CD4-positive, alpha-beta T cell treated with Interleukin-4 for 1 hour (primary cell): ENCODE data around the gene TTC6.

Experiments
- DNase-seq, 2 donors: peaks; one replicate each; pipeline ENCODE4 v3.0.0-alpha.2; 2020 to 2022

The TTC6 gene

GRCh38 chr14:37598747-37599506, 3.5 kb downstream of the TTC6 start:
- no peak for DNase-seq

- DNase-seq: no peak
Measured at GRCh38 chr14:37599507-37600368, 4.3 kb downstream of the TTC6 start.

- DNase-seq: no peak
Measured at GRCh38 chr14:37600880-37601741, 5.7 kb downstream of the TTC6 start.

GRCh38 chr14:37601865-37602264, 6.4 kb downstream of the TTC6 start:
- DNase-seq: no peak

- no peak for DNase-seq
Measured at GRCh38 chr14:37602605-37603453, 7.4 kb downstream of the TTC6 start.

- DNase-seq: no peak
Measured at GRCh38 chr14:37603688-37604251, 8.3 kb downstream of the TTC6 start.

GRCh38 chr14:37606678-37607077, 11.2 kb downstream of the TTC6 start:
- no peak for DNase-seq

GRCh38 chr14:37608649-37609048, 13.2 kb downstream of the TTC6 start:
- no peak for DNase-seq

GRCh38 chr14:37610945-37611523, 15.6 kb downstream of the TTC6 start:
- DNase-seq: no peak

GRCh38 chr14:37615582-37616289, 20.3 kb downstream of the TTC6 start:
- DNase-seq: no peak

- DNase-seq: no peak
Measured at GRCh38 chr14:37616853-37617252, 21.4 kb downstream of the TTC6 start.

- no peak for DNase-seq
Measured at GRCh38 chr14:37617864-37618365, 22.5 kb downstream of the TTC6 start.

- no peak for DNase-seq
Measured at GRCh38 chr14:37618498-37619028, 23.1 kb downstream of the TTC6 start.

- DNase-seq: no peak
Measured at GRCh38 chr14:37620856-37621255, 25.4 kb downstream of the TTC6 start.

- no peak for DNase-seq
Measured at GRCh38 chr14:37622231-37622923, 26.9 kb downstream of the TTC6 start.

GRCh38 chr14:37623426-37623951, 28.1 kb downstream of the TTC6 start:
- DNase-seq: no peak

- DNase-seq: no peak
Measured at GRCh38 chr14:37623971-37624370, 28.5 kb downstream of the TTC6 start.

- no peak for DNase-seq
Measured at GRCh38 chr14:37625597-37626595, 30.5 kb downstream of the TTC6 start.
